ENCODE data around the gene MAP3K13. TPM values are rescaled to one million over a fixed set of nuclear protein-coding genes. Genes with fewer than 3 reads are reported as not detected.

The MAP3K13 gene
- total RNA-seq, 1 donor from 2014 or later: 21.6 TPM

- FAIRE-seq (no peak), DNase-seq (ENCODE audit: low read depth) (no peak)
- Mint-ChIP-seq H3K4me3 (ENCODE audit: unreplicated experiment) (no peak overlapping the region), H3K36me3 (ENCODE audit: low read depth, unreplicated experiment) (peaks cover 4% of the 10 kb centered on the region), H3K4me1 (ENCODE audit: low read depth, unreplicated experiment) (peaks cover 9% of the 10 kb centered on the region), H3K27ac (ENCODE audit: unreplicated experiment) (no peak overlapping the region), H3K9me3 (ENCODE audit: unreplicated experiment) (peaks cover 2% of the 10 kb centered on the region), H3K27me3 (ENCODE audit: low read depth, unreplicated experiment) (no peaks in the 10 kb centered on the region)
- H3K4me1 ChIP-seq (ENCODE audit: insufficient read depth, low read length): peaks cover 4% of the 10 kb centered on the region
- no peaks in the 10 kb centered on the region for H3K79me2 ChIP-seq (ENCODE audit: insufficient read depth, low read length)
- no peaks in the 10 kb centered on the region for H3K27me3 ChIP-seq (ENCODE audit: insufficient read depth, low read length)
- H4K20me1 ChIP-seq (ENCODE audit: insufficient read depth, low read length): no peaks in the 10 kb centered on the region
- no peak overlapping the region for H3K4me3 ChIP-seq (ENCODE audit: insufficient read depth, low read depth, low read length)
- TF ChIP-seq EZH2 (IDR thresholded peaks at IDR 0.05; ENCODE audit: insufficient read depth, low read length) (no peak), CTCF (IDR thresholded peaks at IDR 0.05; ENCODE audit: insufficient read depth, low read depth, low read length) (no peak)
- no peak overlapping the region for H3K9ac ChIP-seq (ENCODE audit: low read length)
- H2AFZ ChIP-seq (ENCODE audit: low read depth, low read length): no peak overlapping the region
- no peak overlapping the region for H3K27ac ChIP-seq (ENCODE audit: low read depth, low read length)
- no peaks in the 10 kb centered on the region for H3K9me3 ChIP-seq (ENCODE audit: insufficient read depth, low read depth, low read length)
- no peak overlapping the region for H3K4me2 ChIP-seq (ENCODE audit: low read length)
- H3K36me3 ChIP-seq (ENCODE audit: insufficient read depth, low read length): no peaks in the 10 kb centered on the region
These were observed 61.5 kb downstream of the MAP3K13 start for GRCh38 chr3:185424435-185424834.

DNA sequence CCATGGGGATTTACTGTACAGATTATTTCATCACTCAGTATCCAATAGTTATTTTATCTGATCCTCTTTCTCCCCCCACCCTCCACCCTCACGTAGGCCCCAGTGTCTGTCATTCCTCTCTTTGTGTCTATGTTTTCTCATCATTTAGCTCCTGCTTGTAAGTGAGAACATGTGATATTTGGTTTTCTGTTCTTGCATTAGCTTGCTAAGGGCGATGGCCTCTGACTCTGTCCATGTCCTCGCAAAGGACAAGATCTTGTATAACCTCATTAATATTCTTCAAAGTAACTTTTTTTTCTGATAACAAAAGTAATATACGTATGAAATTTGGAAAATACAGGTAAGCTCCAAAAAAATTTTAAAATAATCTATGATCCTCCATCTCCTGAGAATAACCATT, 67.4 kb downstream of the MAP3K13 start:
- Histone ChIP-seq H4K20me1 (ENCODE audit: insufficient read depth, low read length) (no peaks in the 10 kb centered on the region), H3K27ac (ENCODE audit: low read depth, low read length) (no peak overlapping the region), H3K4me1 (ENCODE audit: insufficient read depth, low read length) (no peaks in the 10 kb centered on the region), H2AFZ (ENCODE audit: low read depth, low read length) (no peak overlapping the region), H3K4me2 (ENCODE audit: low read length) (no peak overlapping the region), H3K36me3 (ENCODE audit: insufficient read depth, low read length) (no peaks in the 10 kb centered on the region), H3K79me2 (ENCODE audit: insufficient read depth, low read length) (no peaks in the 10 kb centered on the region), H3K9ac (ENCODE audit: low read length) (no peak overlapping the region), H3K9me3 (ENCODE audit: insufficient read depth, low read depth, low read length) (no peaks in the 10 kb centered on the region), H3K27me3 (ENCODE audit: insufficient read depth, low read length) (no peaks in the 10 kb centered on the region), H3K4me3 (ENCODE audit: insufficient read depth, low read depth, low read length) (no peak overlapping the region)
- TF ChIP-seq EZH2 (IDR thresholded peaks at IDR 0.05; ENCODE audit: insufficient read depth, low read length) (no peak), CTCF (IDR thresholded peaks at IDR 0.05; ENCODE audit: insufficient read depth, low read depth, low read length) (no peak)
- H3K9me3 Mint-ChIP-seq (ENCODE audit: unreplicated experiment): no peaks in the 10 kb centered on the region
- H3K4me1 Mint-ChIP-seq (ENCODE audit: low read depth, unreplicated experiment): no peaks in the 10 kb centered on the region
- no peak overlapping the region for H3K4me3 Mint-ChIP-seq (ENCODE audit: unreplicated experiment)
- H3K27me3 Mint-ChIP-seq (ENCODE audit: low read depth, unreplicated experiment): no peaks in the 10 kb centered on the region
- no peak overlapping the region for H3K27ac Mint-ChIP-seq (ENCODE audit: unreplicated experiment)
- H3K36me3 Mint-ChIP-seq (ENCODE audit: low read depth, unreplicated experiment): peaks cover 2% of the 10 kb centered on the region
- DNase-seq (ENCODE audit: low read depth) (no peak), FAIRE-seq (no peak)

- H3K27ac ChIP-seq (ENCODE audit: low read depth, low read length): no peak overlapping the region
These were observed 77.0 kb downstream of the MAP3K13 start for GRCh38 chr3:185439745-185440466.

More at GRCh38 chr3:185439745-185440466, 77.0 kb downstream of the MAP3K13 start:
- H3K27me3 ChIP-seq (ENCODE audit: insufficient read depth, low read length): no peaks in the 10 kb centered on the region
- Mint-ChIP-seq H3K4me1 (ENCODE audit: low read depth, unreplicated experiment) (no peaks in the 10 kb centered on the region), H3K27me3 (ENCODE audit: low read depth, unreplicated experiment) (no peaks in the 10 kb centered on the region), H3K27ac (ENCODE audit: unreplicated experiment) (no peak overlapping the region), H3K4me3 (ENCODE audit: unreplicated experiment) (no peak overlapping the region), H3K9me3 (ENCODE audit: unreplicated experiment) (no peaks in the 10 kb centered on the region), H3K36me3 (ENCODE audit: low read depth, unreplicated experiment) (peaks cover 5% of the 10 kb centered on the region)
- H4K20me1 ChIP-seq (ENCODE audit: insufficient read depth, low read length): no peaks in the 10 kb centered on the region
- DNase-seq (ENCODE audit: low read depth) (no peak), FAIRE-seq (no peak)
- no peak overlapping the region for H2AFZ ChIP-seq (ENCODE audit: low read depth, low read length)
- no peaks in the 10 kb centered on the region for H3K4me1 ChIP-seq (ENCODE audit: insufficient read depth, low read length)
- TF ChIP-seq EZH2 (IDR thresholded peaks at IDR 0.05; ENCODE audit: insufficient read depth, low read length) (no peak), CTCF (IDR thresholded peaks at IDR 0.05; ENCODE audit: insufficient read depth, low read depth, low read length) (no peak)
- no peak overlapping the region for H3K4me2 ChIP-seq (ENCODE audit: low read length)
- no peak overlapping the region for H3K4me3 ChIP-seq (ENCODE audit: insufficient read depth, low read depth, low read length)
- H3K9me3 ChIP-seq (ENCODE audit: insufficient read depth, low read depth, low read length): no peaks in the 10 kb centered on the region
- H3K9ac ChIP-seq (ENCODE audit: low read length): no peak overlapping the region
- no peaks in the 10 kb centered on the region for H3K36me3 ChIP-seq (ENCODE audit: insufficient read depth, low read length)
- H3K79me2 ChIP-seq (ENCODE audit: insufficient read depth, low read length): no peaks in the 10 kb centered on the region

Data from astrocyte (in vitro differentiated cells and primary cell).